HCT116 (cell line): ENCODE data around the gene ZNF133. TPM values are rescaled to one million over a fixed set of nuclear protein-coding genes. Genes with fewer than 3 reads are reported as not detected.

Experiments
- ATAC-seq: fragments of 200-7000 bp; cut with Tn5 transposase; 2 replicates; pipeline ENCODE4 v1.9.1; 2020; ENCODE audit warnings: mild to moderate bottlenecking, moderate library complexity
- BruUV-seq: library from RNA; stranded (reverse); fragments of 400-500 nt; replicated peaks from 2 replicates; lab custom pipeline; 2021; lab: Mats Ljungman, UMichigan
- CTCF ChIA-PET: fragments of 300-600 bp; sonication (Branson Sonifier 250); formaldehyde crosslinking; loops from one replicate; lab custom pipeline; 2021; ENCODE audit warnings: antibody characterized with exemption; lab: Charles Lee
- POLR2A ChIA-PET: fragments of 300-600, 350-600 bp; sonication (Branson Sonifier 250); formaldehyde crosslinking; loops from one replicate; lab custom pipeline; 2021; ENCODE audit warnings: antibody characterized with exemption; lab: Charles Lee
- RAD21 ChIA-PET, 2 experiments: fragments of 300-600 bp; sonication (Branson Sonifier 250); formaldehyde crosslinking; loops; one replicate each; lab custom pipeline; 2023; ENCODE audit warnings: low total read pairs in 2 of 2; ENCODE audit not compliant: uncharacterized antibody in 2 of 2, unreplicated experiment in 2 of 2, low non-redundant PET in 1 of 2; lab: Charles Lee
- DNase-seq: peaks from one replicate; pipeline ENCODE4 v3.0.0-alpha.2; 2010; ENCODE audit warnings: low read depth, low spot score
- H2AFZ ChIP-seq: fragments of 200-600 bp; shearing (Covaris generic), sonication (generic); 2 replicates; pipeline ENCODE4 v1.6.1; 2017; ENCODE audit warnings: low read depth, mixed run types, mixed read lengths, antibody characterized with exemption, low read length; ENCODE audit not compliant: poor library complexity, severe bottlenecking
- H3K27ac ChIP-seq: 2 replicates; pipeline ENCODE4 v1.5.1; 2012; ENCODE audit warnings: low read depth, low read length
- H3K27me3 ChIP-seq: fragments of 200-600 bp; sonication (generic); 2 replicates; pipeline ENCODE4 v1.6.1; 2016; ENCODE audit warnings: mixed run types, low read length, mixed read lengths; ENCODE audit not compliant: insufficient read depth
- H3K36me3 ChIP-seq, 2 experiments: fragments of 200-500 bp in 1 of 2; fragments of 200-600 bp in 1 of 2; sonication (Bioruptor generic) in 1 of 2; sonication (generic) in 1 of 2; 2 replicates each; pipeline versions ENCODE4 v1.5.1 to v1.6.1; 2014 to 2016; ENCODE audit warnings: low read length in 2 of 2, inconsistent platforms in 1 of 2, mixed read lengths in 1 of 2, mixed run types in 1 of 2; ENCODE audit not compliant: insufficient read depth in 2 of 2, control insufficient read depth in 1 of 2
- H3K4me1 ChIP-seq, 2 experiments: fragments of 200-600 bp in 1 of 2; sonication (generic) in 1 of 2; 2 replicates each; pipeline versions ENCODE4 v1.5.1 to v1.6.1; 2012 to 2017; ENCODE audit warnings: low read length in 2 of 2, inconsistent platforms in 1 of 2, mild to moderate bottlenecking in 1 of 2, mixed read lengths in 1 of 2, mixed run types in 1 of 2, moderate library complexity in 1 of 2; ENCODE audit not compliant: insufficient read depth in 2 of 2, control insufficient read depth in 1 of 2
- H3K4me2 ChIP-seq: fragments of 200-600 bp; sonication (generic); 2 replicates; pipeline ENCODE4 v1.6.1; 2017; ENCODE audit warnings: mixed run types, low read length, mixed read lengths
- H3K4me3 ChIP-seq, 2 experiments: fragments of 200-600 bp in 1 of 2; sonication (generic) in 1 of 2; replicated peaks in 1 of 2; 2 replicates each; pipeline ENCODE4 v1.5.1; 2011 to 2016; ENCODE audit warnings: low read length in 2 of 2, control low read depth in 1 of 2, low read depth in 1 of 2, mild to moderate bottlenecking in 1 of 2, mixed read lengths in 1 of 2, mixed run types in 1 of 2
- H3K79me2 ChIP-seq: fragments of 200-600 bp; sonication (generic); 2 replicates; pipeline ENCODE4 v1.6.1; 2017; ENCODE audit warnings: mild to moderate bottlenecking, mixed run types, low read length, moderate library complexity, mixed read lengths; ENCODE audit not compliant: insufficient read depth
- H3K9ac ChIP-seq: fragments of 200-600 bp; sonication (generic); 2 replicates; pipeline ENCODE4 v1.6.1; 2016; ENCODE audit warnings: low read length, mixed read lengths
- H3K9me2 ChIP-seq: fragments of 200-600 bp; sonication (generic), shearing (Covaris generic); 2 replicates; pipeline ENCODE4 v1.6.1; 2017; ENCODE audit warnings: mixed run types, mild to moderate bottlenecking, moderate library complexity; ENCODE audit not compliant: insufficient read depth
- H3K9me3 ChIP-seq, 2 experiments: fragments of 200-500 bp in 1 of 2; fragments of 200-600 bp in 1 of 2; sonication (Bioruptor generic) in 1 of 2; sonication (generic) in 1 of 2; 2 replicates each; pipeline ENCODE4 v1.6.1; 2014 to 2017; ENCODE audit warnings: low read length in 2 of 2, mixed read lengths in 2 of 2, inconsistent platforms in 1 of 2, low read depth in 1 of 2, mild to moderate bottlenecking in 1 of 2, mixed run types in 1 of 2, moderate library complexity in 1 of 2; ENCODE audit not compliant: control insufficient read depth in 1 of 2, insufficient read depth in 1 of 2
- H4K20me1 ChIP-seq: fragments of 200-600 bp; sonication (generic), shearing (Covaris generic); 2 replicates; pipeline ENCODE4 v1.6.1; 2017; ENCODE audit warnings: mixed run types, mild to moderate bottlenecking, moderate library complexity; ENCODE audit not compliant: insufficient read depth
- CEBPB ChIP-seq: IDR thresholded peaks from 2 replicates; pipeline ENCODE4 v1.6.1; 2012; ENCODE audit warnings: low read depth
- EZH2 ChIP-seq: fragments of 200-600 bp; sonication (generic); IDR thresholded peaks from 2 replicates; pipeline ENCODE4 v1.6.1; 2017; ENCODE audit warnings: antibody characterized with exemption, mixed run types
- FOSL1 ChIP-seq: IDR thresholded peaks from 2 replicates; pipeline ENCODE4 v1.6.1; 2012; ENCODE audit warnings: low read depth
- JUND ChIP-seq: IDR thresholded peaks from 2 replicates; pipeline ENCODE4 v1.6.1; 2012
- POLR2AphosphoS5 ChIP-seq: IDR thresholded peaks from 2 replicates; pipeline ENCODE4 v1.6.1; 2011; ENCODE audit warnings: mild to moderate bottlenecking, low read depth, low read length, moderate library complexity
- RAD21 ChIP-seq: IDR thresholded peaks from 2 replicates; pipeline ENCODE4 v1.6.1; 2012; ENCODE audit warnings: low read depth, mild to moderate bottlenecking
- ZNF274 ChIP-seq: fragments of 200-500 bp; sonication (Bioruptor generic); IDR thresholded peaks from 2 replicates; pipeline ENCODE4 v1.6.1; 2014; ENCODE audit warnings: mild to moderate bottlenecking, low read depth, low read length, inconsistent platforms
- intact Hi-C: fragments of 100-400 bp; cut with micrococcal nuclease; formaldehyde crosslinking; loops from 2 replicates; pipeline ENCODE4 v1.10.0; 2022
- total RNA-seq: library from RNA; stranded (reverse); gene quantifications from one replicate; pipeline ENCODE4 v1.2.1, GENCODE V29; 2021; ENCODE audit not compliant: unreplicated experiment
- TF ChIP-seq, protein P1 (sequence below), 3 experiments: fragments of 200-600 bp in 1 of 3; sonication (generic) in 1 of 3; IDR thresholded peaks in 2 of 3; conservative IDR thresholded peaks in 1 of 3; 2 replicates each; pipeline ENCODE4 v1.5.1; 2012 to 2017; ENCODE audit warnings: low read depth in 2 of 3, low read length in 2 of 3, antibody characterized with exemption in 1 of 3, borderline replicate concordance in 1 of 3, control low read depth in 1 of 3, mild to moderate bottlenecking in 1 of 3, mixed read lengths in 1 of 3, mixed run types in 1 of 3, moderate library complexity in 1 of 3; ENCODE audit not compliant: insufficient read depth in 1 of 3
- TF ChIP-seq, protein P2 (sequence below): IDR thresholded peaks from 2 replicates; pipeline ENCODE4 v1.6.1; 2012; ENCODE audit warnings: low read depth
- TF ChIP-seq, protein P3 (sequence below): IDR thresholded peaks from 2 replicates; pipeline ENCODE4 v1.6.1; 2012
- TF ChIP-seq, protein P4 (sequence below): IDR thresholded peaks from 2 replicates; pipeline ENCODE4 v1.6.1; 2012
- TF ChIP-seq, protein P5 (sequence below): IDR thresholded peaks from 2 replicates; pipeline ENCODE4 v1.6.1; 2011; ENCODE audit warnings: mild to moderate bottlenecking, low read length, moderate library complexity; ENCODE audit not compliant: insufficient replicate concordance; ENCODE audit errors: extremely low read depth

ZNF133 gene
- total RNA-seq, 1 experiment from 2014 or later: 9.3 TPM

DNA sequence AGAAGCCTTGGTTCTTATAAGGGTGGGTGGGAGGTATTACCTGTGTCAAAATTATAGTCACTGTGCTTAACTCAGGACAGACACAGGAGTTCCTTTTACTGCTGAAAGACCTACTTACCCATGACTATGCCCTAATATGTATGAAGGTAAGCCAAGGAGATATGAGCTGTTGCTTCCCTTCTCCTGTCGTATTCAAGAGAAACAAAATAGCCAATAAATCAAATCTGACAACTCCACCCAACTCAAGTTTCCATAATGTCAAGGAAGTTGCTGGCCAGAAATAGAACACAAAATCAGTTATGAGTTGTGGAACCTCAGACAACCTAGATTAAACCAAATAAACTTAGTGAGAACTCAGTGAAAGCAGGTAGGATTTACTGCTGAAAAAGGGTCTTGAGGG lies 25.1 kb downstream of the ZNF133 start:
- no peak for TF ChIP-seq ZNF274
- TF ChIP-seq POLR2AphosphoS5: no peak
- no peak for TF ChIP-seq FOSL1
- TF ChIP-seq CEBPB: no peak
- no peak for TF ChIP-seq JUND
- POLR2A ChIA-PET: no interaction called here
- H4K20me1 ChIP-seq: no peaks in the 10 kb centered on the region
- H3K36me3 ChIP-seq: no peaks in the 10 kb centered on the region
- CTCF ChIA-PET: no interaction called here
- H3K9me2 ChIP-seq: no peaks in the 10 kb centered on the region
- ATAC-seq (no peak), DNase-seq (no peak)
- H3K9ac ChIP-seq: no peak overlapping the region
- no peaks in the 10 kb centered on the region; a peak in 1 of 4 replicates for H3K4me1 ChIP-seq
- H3K27ac ChIP-seq: no peak overlapping the region
- intact Hi-C loops: no loop called here
- no peaks in the 10 kb centered on the region for H3K9me3 ChIP-seq
- RAD21 ChIA-PET: no interaction called here
- no peak overlapping the region for H3K4me3 ChIP-seq
- no TSS peak for BruUV-seq
- H2AFZ ChIP-seq: no peak overlapping the region
- no peaks in the 10 kb centered on the region for H3K79me2 ChIP-seq
- H3K4me2 ChIP-seq: no peak overlapping the region
- no peaks in the 10 kb centered on the region for H3K27me3 ChIP-seq

DNA sequence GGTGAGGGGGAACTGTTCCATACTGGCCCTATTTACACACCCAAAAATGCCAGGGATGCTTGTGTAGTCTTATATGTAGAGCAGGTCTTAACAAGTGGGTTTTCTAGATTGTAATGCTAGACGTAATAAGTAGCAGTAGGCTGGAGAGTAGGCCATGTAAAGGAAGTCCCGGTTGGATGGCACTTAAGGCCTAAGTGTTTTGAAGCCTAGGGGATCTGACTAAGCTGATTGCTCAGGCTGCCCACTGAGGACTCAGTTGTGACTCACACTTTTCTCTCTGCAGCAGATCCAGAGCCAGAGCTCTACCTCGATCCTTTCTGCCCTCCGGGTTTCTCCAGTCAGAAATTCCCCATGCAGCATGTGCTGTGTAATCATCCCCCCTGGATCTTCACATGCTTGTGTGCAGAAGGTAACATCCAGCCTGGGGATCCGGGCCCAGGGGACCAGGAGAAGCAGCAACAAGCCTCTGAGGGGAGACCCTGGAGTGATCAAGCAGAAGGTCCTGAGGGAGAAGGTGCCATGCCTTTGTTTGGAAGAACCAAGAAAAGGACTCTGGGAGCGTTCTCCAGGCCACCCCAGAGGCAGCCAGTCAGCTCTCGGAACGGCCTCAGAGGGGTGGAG lies 26.6 kb downstream of the ZNF133 start:
- no peaks in the 10 kb centered on the region for H4K20me1 ChIP-seq
- ChIA-PET POLR2A (no interaction called here), CTCF (no interaction called here), RAD21 (no interaction called here)
- H2AFZ ChIP-seq: no peak overlapping the region
- H3K4me2 ChIP-seq: no peak overlapping the region
- no peak overlapping the region for H3K4me3 ChIP-seq
- no peaks in the 10 kb centered on the region; a peak in 1 of 4 replicates for H3K4me1 ChIP-seq
- no peaks in the 10 kb centered on the region for H3K79me2 ChIP-seq
- no peak overlapping the region for H3K27ac ChIP-seq
- intact Hi-C loops: no loop called here
- no peaks in the 10 kb centered on the region for H3K36me3 ChIP-seq
- no TSS peak for BruUV-seq
- H3K9me2 ChIP-seq: no peaks in the 10 kb centered on the region
- H3K27me3 ChIP-seq: no peaks in the 10 kb centered on the region
- no peaks in the 10 kb centered on the region for H3K9me3 ChIP-seq
- no peak overlapping the region for H3K9ac ChIP-seq
- DNase-seq (no peak), ATAC-seq (no peak)
- no peak for TF ChIP-seq ZNF274
- TF ChIP-seq, protein P1, sequence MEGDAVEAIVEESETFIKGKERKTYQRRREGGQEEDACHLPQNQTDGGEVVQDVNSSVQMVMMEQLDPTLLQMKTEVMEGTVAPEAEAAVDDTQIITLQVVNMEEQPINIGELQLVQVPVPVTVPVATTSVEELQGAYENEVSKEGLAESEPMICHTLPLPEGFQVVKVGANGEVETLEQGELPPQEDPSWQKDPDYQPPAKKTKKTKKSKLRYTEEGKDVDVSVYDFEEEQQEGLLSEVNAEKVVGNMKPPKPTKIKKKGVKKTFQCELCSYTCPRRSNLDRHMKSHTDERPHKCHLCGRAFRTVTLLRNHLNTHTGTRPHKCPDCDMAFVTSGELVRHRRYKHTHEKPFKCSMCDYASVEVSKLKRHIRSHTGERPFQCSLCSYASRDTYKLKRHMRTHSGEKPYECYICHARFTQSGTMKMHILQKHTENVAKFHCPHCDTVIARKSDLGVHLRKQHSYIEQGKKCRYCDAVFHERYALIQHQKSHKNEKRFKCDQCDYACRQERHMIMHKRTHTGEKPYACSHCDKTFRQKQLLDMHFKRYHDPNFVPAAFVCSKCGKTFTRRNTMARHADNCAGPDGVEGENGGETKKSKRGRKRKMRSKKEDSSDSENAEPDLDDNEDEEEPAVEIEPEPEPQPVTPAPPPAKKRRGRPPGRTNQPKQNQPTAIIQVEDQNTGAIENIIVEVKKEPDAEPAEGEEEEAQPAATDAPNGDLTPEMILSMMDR (IDR thresholded peaks at IDR 0.05 in 2 of 3, conservative IDR thresholded peaks at IDR 0.05 in 1 of 3; ENCODE audit: borderline replicate concordance in 1 of 3, insufficient read depth in 1 of 3, low read depth in 2 of 3, low read length in 2 of 3): no peak
- TF ChIP-seq, protein P2, sequence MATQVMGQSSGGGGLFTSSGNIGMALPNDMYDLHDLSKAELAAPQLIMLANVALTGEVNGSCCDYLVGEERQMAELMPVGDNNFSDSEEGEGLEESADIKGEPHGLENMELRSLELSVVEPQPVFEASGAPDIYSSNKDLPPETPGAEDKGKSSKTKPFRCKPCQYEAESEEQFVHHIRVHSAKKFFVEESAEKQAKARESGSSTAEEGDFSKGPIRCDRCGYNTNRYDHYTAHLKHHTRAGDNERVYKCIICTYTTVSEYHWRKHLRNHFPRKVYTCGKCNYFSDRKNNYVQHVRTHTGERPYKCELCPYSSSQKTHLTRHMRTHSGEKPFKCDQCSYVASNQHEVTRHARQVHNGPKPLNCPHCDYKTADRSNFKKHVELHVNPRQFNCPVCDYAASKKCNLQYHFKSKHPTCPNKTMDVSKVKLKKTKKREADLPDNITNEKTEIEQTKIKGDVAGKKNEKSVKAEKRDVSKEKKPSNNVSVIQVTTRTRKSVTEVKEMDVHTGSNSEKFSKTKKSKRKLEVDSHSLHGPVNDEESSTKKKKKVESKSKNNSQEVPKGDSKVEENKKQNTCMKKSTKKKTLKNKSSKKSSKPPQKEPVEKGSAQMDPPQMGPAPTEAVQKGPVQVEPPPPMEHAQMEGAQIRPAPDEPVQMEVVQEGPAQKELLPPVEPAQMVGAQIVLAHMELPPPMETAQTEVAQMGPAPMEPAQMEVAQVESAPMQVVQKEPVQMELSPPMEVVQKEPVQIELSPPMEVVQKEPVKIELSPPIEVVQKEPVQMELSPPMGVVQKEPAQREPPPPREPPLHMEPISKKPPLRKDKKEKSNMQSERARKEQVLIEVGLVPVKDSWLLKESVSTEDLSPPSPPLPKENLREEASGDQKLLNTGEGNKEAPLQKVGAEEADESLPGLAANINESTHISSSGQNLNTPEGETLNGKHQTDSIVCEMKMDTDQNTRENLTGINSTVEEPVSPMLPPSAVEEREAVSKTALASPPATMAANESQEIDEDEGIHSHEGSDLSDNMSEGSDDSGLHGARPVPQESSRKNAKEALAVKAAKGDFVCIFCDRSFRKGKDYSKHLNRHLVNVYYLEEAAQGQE: no peak
- TF ChIP-seq EZH2: no peak
- TF ChIP-seq, protein P3, sequence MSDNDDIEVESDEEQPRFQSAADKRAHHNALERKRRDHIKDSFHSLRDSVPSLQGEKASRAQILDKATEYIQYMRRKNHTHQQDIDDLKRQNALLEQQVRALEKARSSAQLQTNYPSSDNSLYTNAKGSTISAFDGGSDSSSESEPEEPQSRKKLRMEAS: no peak
- TF ChIP-seq, protein P4, sequence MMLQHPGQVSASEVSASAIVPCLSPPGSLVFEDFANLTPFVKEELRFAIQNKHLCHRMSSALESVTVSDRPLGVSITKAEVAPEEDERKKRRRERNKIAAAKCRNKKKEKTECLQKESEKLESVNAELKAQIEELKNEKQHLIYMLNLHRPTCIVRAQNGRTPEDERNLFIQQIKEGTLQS: no peak
- TF ChIP-seq, protein P5, sequence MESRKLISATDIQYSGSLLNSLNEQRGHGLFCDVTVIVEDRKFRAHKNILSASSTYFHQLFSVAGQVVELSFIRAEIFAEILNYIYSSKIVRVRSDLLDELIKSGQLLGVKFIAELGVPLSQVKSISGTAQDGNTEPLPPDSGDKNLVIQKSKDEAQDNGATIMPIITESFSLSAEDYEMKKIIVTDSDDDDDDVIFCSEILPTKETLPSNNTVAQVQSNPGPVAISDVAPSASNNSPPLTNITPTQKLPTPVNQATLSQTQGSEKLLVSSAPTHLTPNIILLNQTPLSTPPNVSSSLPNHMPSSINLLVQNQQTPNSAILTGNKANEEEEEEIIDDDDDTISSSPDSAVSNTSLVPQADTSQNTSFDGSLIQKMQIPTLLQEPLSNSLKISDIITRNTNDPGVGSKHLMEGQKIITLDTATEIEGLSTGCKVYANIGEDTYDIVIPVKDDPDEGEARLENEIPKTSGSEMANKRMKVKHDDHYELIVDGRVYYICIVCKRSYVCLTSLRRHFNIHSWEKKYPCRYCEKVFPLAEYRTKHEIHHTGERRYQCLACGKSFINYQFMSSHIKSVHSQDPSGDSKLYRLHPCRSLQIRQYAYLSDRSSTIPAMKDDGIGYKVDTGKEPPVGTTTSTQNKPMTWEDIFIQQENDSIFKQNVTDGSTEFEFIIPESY: no peak
- TF ChIP-seq RAD21: no peak
